A673 (cell line): ENCODE data around the gene BCAR3.

Source experiments
- CTCF ChIP-seq: fragments of 300-800, 200-600 bp; sonication (generic); conservative IDR thresholded peaks from 2 replicates; pipeline ENCODE4 v1.5.1; 2017; ENCODE audit warnings: low read depth, mild to moderate bottlenecking, antibody characterized with exemption, low read length, moderate library complexity, mixed read lengths
- EZH2 ChIP-seq: fragments of 200-600 bp; sonication (generic); IDR thresholded peaks from 2 replicates; pipeline ENCODE4 v1.6.1; 2017; ENCODE audit warnings: borderline replicate concordance, low read depth, mild to moderate bottlenecking, mixed read lengths, antibody characterized with exemption, low read length; ENCODE audit not compliant: poor library complexity, severe bottlenecking

GRCh38 chr1:93579891-93580290 is 101.7 kb downstream of the BCAR3 start:
- no peak for TF ChIP-seq CTCF
- TF ChIP-seq EZH2 = no peak
